Right lobe of liver (tissue), 4 donors: ENCODE results near the gene ADCY9.

Experiments
- POLR2A ChIP-seq: fragments of 450-650 bp; IDR thresholded peaks from one replicate; pipeline ENCODE4 v1.6.1; 2017; ENCODE audit warnings: antibody characterized with exemption, mild to moderate bottlenecking
- TF ChIP-seq, protein P1 (sequence below), 4 donors: fragments of 200-600 bp in 3 of 4; fragments of 450-650 bp in 1 of 4; IDR thresholded peaks; one replicate each; pipeline versions ENCODE4 v1.5.1 to v1.8.0; 2016 to 2022; ENCODE audit warnings: antibody characterized with exemption in 4 of 4, mild to moderate bottlenecking in 2 of 4
- donor health status: DM: no; HTN: no; CAD: no.
- donor health status: DM: no; HTN: no; CAD: no.
- donor health status: DM: no; HTN: yes; CAD: no.

DNA sequence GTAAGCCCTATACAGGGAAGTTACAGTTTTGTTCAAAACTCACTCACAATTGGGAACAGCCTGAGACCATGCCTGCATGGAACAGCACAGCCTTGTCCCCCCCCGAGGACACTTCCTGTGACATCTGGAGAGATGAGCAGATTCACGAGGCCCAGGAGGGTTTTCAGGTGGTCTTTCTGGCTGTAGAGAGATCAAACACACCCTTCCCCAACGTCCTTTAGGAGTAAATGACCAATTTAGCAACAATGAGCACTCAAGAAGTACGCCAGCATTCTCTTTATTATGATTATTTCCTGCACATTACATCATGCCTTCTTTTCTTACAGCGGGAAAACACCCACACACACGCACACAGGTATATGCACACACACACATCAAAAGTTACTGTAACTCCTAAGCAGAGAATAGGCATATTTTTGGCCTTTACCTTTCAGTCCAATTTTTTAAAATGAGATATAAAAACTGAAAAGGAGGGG lies 39.0 kb downstream of the ADCY9 start:
- no peak for TF ChIP-seq POLR2A
- TF ChIP-seq, protein P1, sequence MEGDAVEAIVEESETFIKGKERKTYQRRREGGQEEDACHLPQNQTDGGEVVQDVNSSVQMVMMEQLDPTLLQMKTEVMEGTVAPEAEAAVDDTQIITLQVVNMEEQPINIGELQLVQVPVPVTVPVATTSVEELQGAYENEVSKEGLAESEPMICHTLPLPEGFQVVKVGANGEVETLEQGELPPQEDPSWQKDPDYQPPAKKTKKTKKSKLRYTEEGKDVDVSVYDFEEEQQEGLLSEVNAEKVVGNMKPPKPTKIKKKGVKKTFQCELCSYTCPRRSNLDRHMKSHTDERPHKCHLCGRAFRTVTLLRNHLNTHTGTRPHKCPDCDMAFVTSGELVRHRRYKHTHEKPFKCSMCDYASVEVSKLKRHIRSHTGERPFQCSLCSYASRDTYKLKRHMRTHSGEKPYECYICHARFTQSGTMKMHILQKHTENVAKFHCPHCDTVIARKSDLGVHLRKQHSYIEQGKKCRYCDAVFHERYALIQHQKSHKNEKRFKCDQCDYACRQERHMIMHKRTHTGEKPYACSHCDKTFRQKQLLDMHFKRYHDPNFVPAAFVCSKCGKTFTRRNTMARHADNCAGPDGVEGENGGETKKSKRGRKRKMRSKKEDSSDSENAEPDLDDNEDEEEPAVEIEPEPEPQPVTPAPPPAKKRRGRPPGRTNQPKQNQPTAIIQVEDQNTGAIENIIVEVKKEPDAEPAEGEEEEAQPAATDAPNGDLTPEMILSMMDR (IDR thresholded peaks at IDR 0.05), result no peak
